IMR-90 (cell line): ENCODE measurements around the gene VMAC. TPM values are rescaled to one million over a fixed set of nuclear protein-coding genes. Genes with fewer than 3 reads are reported as not detected.

ENCODE experiments used
- ATAC-seq: fragments of 200-7000 bp; cut with Tn5 transposase; 2 replicates; pipeline ENCODE4 v1.9.1; 2020; ENCODE audit warnings: low read depth, mild to moderate bottlenecking, moderate library complexity
- BruUV-seq: library from RNA; stranded (reverse); fragments of 400-500 nt; replicated peaks from 2 replicates; lab custom pipeline; 2021; lab: Mats Ljungman, UMichigan
- CTCF ChIA-PET: fragments of 300-600 bp; formaldehyde crosslinking; extraction: SDS; loops from one replicate; lab custom pipeline; 2021; ENCODE audit warnings: antibody characterized with exemption; lab: Yijun Ruan, JAX
- POLR2A ChIA-PET: fragments of 300-600 bp; sonication (Branson Sonifier 250); formaldehyde crosslinking; loops from one replicate; lab custom pipeline; 2022; ENCODE audit warnings: antibody characterized with exemption; ENCODE audit not compliant: unreplicated experiment; lab: Charles Lee
- DNase-seq: peaks from one replicate; pipeline ENCODE4 v3.0.0; 2013
- H2AFZ ChIP-seq: replicated peaks from 2 replicates; pipeline ENCODE3; 2013; ENCODE audit warnings: low read length, mild to moderate bottlenecking; ENCODE audit not compliant: poor library complexity
- H2AK5ac ChIP-seq: 2 replicates; pipeline ENCODE4 v1.6.1; 2013; ENCODE audit warnings: low read depth, low read length, inconsistent platforms
- H2AK9ac ChIP-seq: replicated peaks from 2 replicates; pipeline ENCODE3; 2013; ENCODE audit warnings: mild to moderate bottlenecking, low read depth, low read length, moderate library complexity; ENCODE audit not compliant: poor library complexity
- H2BK120ac ChIP-seq: 2 replicates; pipeline ENCODE4 v1.6.1; 2013; ENCODE audit warnings: low read depth, low read length, inconsistent platforms
- H2BK15ac ChIP-seq: 3 replicates; pipeline ENCODE4 v1.6.1; 2013; ENCODE audit warnings: low read depth, low read length, inconsistent platforms
- H2BK20ac ChIP-seq: 2 replicates; pipeline ENCODE4 v1.6.1; 2013; ENCODE audit warnings: low read depth, mild to moderate bottlenecking, inconsistent platforms, low read length, moderate library complexity
- H2BK5ac ChIP-seq: 2 replicates; pipeline ENCODE4 v1.6.1; 2013; ENCODE audit warnings: mild to moderate bottlenecking, low read depth, low read length, inconsistent platforms; ENCODE audit not compliant: poor library complexity, severe bottlenecking
- H3K14ac ChIP-seq: replicated peaks from 2 replicates; pipeline ENCODE4 v1.6.1; 2013; ENCODE audit warnings: low read depth, low read length, inconsistent platforms
- H3K18ac ChIP-seq: 2 replicates; pipeline ENCODE4 v1.6.1; 2013; ENCODE audit warnings: low read depth, low read length, control low read depth
- H3K23ac ChIP-seq: 2 replicates; pipeline ENCODE4 v1.6.1; 2013; ENCODE audit warnings: low read depth, low read length, inconsistent platforms
- H3K27ac ChIP-seq: 2 replicates; pipeline ENCODE4 v1.5.1; 2013; ENCODE audit warnings: mild to moderate bottlenecking, control low read depth, low read length; ENCODE audit not compliant: insufficient read depth
- H3K27me3 ChIP-seq: 2 replicates; pipeline ENCODE4 v1.6.1; 2013; ENCODE audit warnings: low read length; ENCODE audit not compliant: control insufficient read depth, insufficient read depth
- H3K36me3 ChIP-seq: 2 replicates; pipeline ENCODE4 v1.6.1; 2013; ENCODE audit warnings: low read length, mixed read lengths; ENCODE audit not compliant: control insufficient read depth, insufficient read depth
- H3K4ac ChIP-seq: 2 replicates; pipeline ENCODE4 v1.6.1; 2013; ENCODE audit warnings: low read depth, low read length, inconsistent platforms
- H3K4me1 ChIP-seq: 2 replicates; pipeline ENCODE4 v1.6.1; 2013; ENCODE audit warnings: low read length, mixed read lengths; ENCODE audit not compliant: control insufficient read depth, insufficient read depth
- H3K4me2 ChIP-seq: 2 replicates; pipeline ENCODE4 v1.6.1; 2013; ENCODE audit warnings: low read depth, mild to moderate bottlenecking, control low read depth, low read length, moderate library complexity
- H3K4me3 ChIP-seq: 2 replicates; pipeline ENCODE4 v1.5.1; 2013; ENCODE audit warnings: low read depth, mild to moderate bottlenecking, control low read depth, low read length, moderate library complexity; ENCODE audit not compliant: insufficient read depth
- H3K56ac ChIP-seq: 2 replicates; pipeline ENCODE4 v1.6.1; 2013; ENCODE audit warnings: low read length, inconsistent platforms; ENCODE audit not compliant: insufficient read depth; ENCODE audit errors: extremely low read depth
- H3K79me1 ChIP-seq, 2 experiments: 2 replicates each; pipeline ENCODE4 v1.6.1; 2013; ENCODE audit warnings: low read length in 2 of 2, inconsistent platforms in 1 of 2, low read depth in 1 of 2
- H3K9ac ChIP-seq: 2 replicates; pipeline ENCODE4 v1.6.1; 2013; ENCODE audit warnings: low read depth, low read length, control low read depth
- H3K9me1 ChIP-seq: 2 replicates; pipeline ENCODE4 v1.6.1; 2013; ENCODE audit warnings: low read length, inconsistent platforms; ENCODE audit not compliant: insufficient read depth
- H3K9me3 ChIP-seq: 2 replicates; pipeline ENCODE4 v1.6.1; 2013; ENCODE audit warnings: low read length; ENCODE audit not compliant: control insufficient read depth, insufficient read depth
- H4K20me1 ChIP-seq: 2 replicates; pipeline ENCODE4 v1.6.1; 2013; ENCODE audit warnings: low read length, inconsistent platforms; ENCODE audit not compliant: insufficient read depth
- H4K5ac ChIP-seq: 2 replicates; pipeline ENCODE4 v1.6.1; 2013; ENCODE audit warnings: mild to moderate bottlenecking, low read depth, low read length, control low read depth
- H4K8ac ChIP-seq, 2 experiments: 2 replicates each; pipeline ENCODE4 v1.6.1; 2013; ENCODE audit warnings: low read depth in 2 of 2, low read length in 2 of 2, control low read depth in 1 of 2, inconsistent platforms in 1 of 2
- H4K91ac ChIP-seq: 2 replicates; pipeline ENCODE4 v1.6.1; 2013; ENCODE audit warnings: low read depth, low read length, inconsistent platforms; ENCODE audit not compliant: insufficient read depth
- RCOR1 ChIP-seq: IDR thresholded peaks from 2 replicates; pipeline ENCODE4 v1.6.1; 2012; ENCODE audit warnings: mild to moderate bottlenecking, low read length, improper control_type of control experiment; ENCODE audit not compliant: insufficient replicate concordance
- WGBS, 2 experiments: methylation state at CpG; one replicate each; pipeline versions ENCODE4 v1.1.5 to v1.1.7; 2013; ENCODE audit warnings: missing lambda C conversion rate in 2 of 2; ENCODE audit not compliant: insufficient read length in 1 of 2; ENCODE audit errors: extremely low coverage in 2 of 2; 5-methylcytosine and 5-hydroxymethylcytosine counted together
- dilution Hi-C: fragments of 300-500 bp; cut with HindIII; formaldehyde crosslinking; loops from one replicate; pipeline ENCODE4 v1.14.3; 2018; ENCODE audit warnings: low sequenced_read_pairs; ENCODE audit not compliant: unreplicated experiment
- in situ Hi-C: fragments of 300-500 bp; cut with MboI; formaldehyde crosslinking; loops from 3 replicates; pipeline ENCODE4 v1.14.3; 2019; ENCODE audit warnings: low sequenced_read_pairs, inconsistent platforms, mixed read lengths
- intact Hi-C: fragments of 100-400 bp; cut with micrococcal nuclease; formaldehyde crosslinking; loops from 2 replicates; pipeline ENCODE4 v1.10.0; 2022
- polyA plus RNA-seq, 3 experiments: library from polyadenylated mRNA; depleted of rRNA; stranded (reverse); fragments of >200 nt; gene quantifications; 2 replicates each; pipeline ENCODE4 v1.2.3, GENCODE V29; 2012; ENCODE audit warnings: low replicate concordance in 1 of 3
- total RNA-seq: library from RNA; depleted of rRNA; stranded (reverse); fragments of >200 nt; gene quantifications from 2 replicates; pipeline ENCODE4 v1.2.3, GENCODE V29; 2012

Gene VMAC
- total and polyA plus RNA-seq, 2 of the 4 experiments (the other 2 are of a cell fraction): 1.4 to 3.1 TPM

- Histone ChIP-seq H4K91ac (no peak overlapping the region), H3K23ac (no peak overlapping the region), H2AK5ac (no peak overlapping the region), H3K9me1 (peaks cover 5% of the 10 kb centered on the region; the same call in 1 of the 2 replicates), H3K4me2 (no peak overlapping the region), H4K5ac (no peak overlapping the region), H3K79me1 (no peaks in the 10 kb centered on the region), H4K20me1 (no peaks in the 10 kb centered on the region), H2BK120ac (no peak overlapping the region), H3K56ac (no peak overlapping the region), H2AK9ac (no peak overlapping the region), H2BK20ac (no peak overlapping the region), H3K9me3 (no peaks in the 10 kb centered on the region), H2AFZ (no peak overlapping the region), H2BK5ac (no peak overlapping the region), H3K36me3 (no peaks in the 10 kb centered on the region), H3K18ac (no peak overlapping the region), H3K4me1 (peaks cover 16% of the 10 kb centered on the region), H4K8ac (no peak overlapping the region), H3K9ac (no peak overlapping the region), H3K27me3 (peaks cover 4% of the 10 kb centered on the region), H3K27ac (no peak overlapping the region), H2BK15ac (no peak overlapping the region), H3K4me3 (no peak overlapping the region), H3K4ac (no peak overlapping the region), H3K14ac (no peak overlapping the region)
- 90% methylated on average over 2 of the region's 8 CpGs; no CpG with 5 or more reads in 1 of the 2 experiments for WGBS, 2 experiments
- dilution Hi-C loops: no loop called here
- DNase-seq (no peak), ATAC-seq (no peak)
- no TSS peak for BruUV-seq
- intact Hi-C loops: no loop called here
- CTCF ChIA-PET: interaction anchor here (1.3 kb wide), 1 partner anchor 73 kb away, joined by 7 read pairs; the partner anchor contains the start of gene NRTN
- no peak for TF ChIP-seq RCOR1
- in situ Hi-C loops: no loop called here
- POLR2A ChIA-PET: no interaction called here
Observed at GRCh38 chr19:5877427-5877826, 27.2 kb upstream of the VMAC start.
